A204.1 (cell line): Measurements from ENCODE around the gene MLLT3.

ENCODE experiments used
- FAIRE-seq: peaks from 2 replicates; lab custom pipeline; 2012; peaks lifted over from hg19 to GRCh38; lab: Jason Lieb, UNC

MLLT3 gene

DNA sequence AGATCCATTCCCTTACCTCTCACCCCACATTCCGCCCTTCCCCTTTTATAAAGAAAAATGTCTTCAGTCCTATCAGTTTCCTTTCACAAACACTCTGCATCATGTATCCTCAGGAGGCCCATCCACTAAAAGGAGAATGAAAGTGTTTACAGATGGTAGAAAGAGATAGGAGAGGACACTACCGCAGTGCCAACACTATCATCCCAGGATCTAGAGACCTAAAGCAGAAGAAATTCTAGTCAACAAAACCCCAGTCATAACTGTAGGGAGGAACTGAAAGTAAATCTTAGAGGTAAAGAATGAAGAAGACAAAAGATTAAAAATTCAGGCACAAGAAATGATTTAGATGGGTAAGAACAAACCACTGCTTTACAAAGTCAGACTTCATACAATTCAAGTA lies 114.1 kb downstream of the MLLT3 start:
- FAIRE-seq: no peak

DNA sequence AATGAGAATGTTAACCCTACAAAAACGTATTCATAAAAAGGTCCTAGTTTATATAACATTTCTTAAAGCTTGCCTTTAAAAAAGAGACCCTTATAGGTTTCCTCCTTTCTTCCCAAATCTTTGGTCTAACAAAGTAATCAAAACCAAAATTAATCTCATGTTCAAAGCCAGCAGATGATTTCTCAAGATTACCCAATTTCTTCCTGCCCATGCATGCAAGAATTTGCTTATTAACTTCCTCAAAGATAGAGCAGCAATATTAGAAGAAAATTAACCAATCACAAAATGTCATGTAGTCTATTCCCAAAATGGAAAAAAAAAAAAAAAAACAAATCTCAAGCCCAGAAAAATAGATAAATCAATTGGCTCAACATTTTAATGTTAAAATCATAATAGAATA lies 114.9 kb downstream of the MLLT3 start:
- peak; percentile 3 for FAIRE-seq

DNA sequence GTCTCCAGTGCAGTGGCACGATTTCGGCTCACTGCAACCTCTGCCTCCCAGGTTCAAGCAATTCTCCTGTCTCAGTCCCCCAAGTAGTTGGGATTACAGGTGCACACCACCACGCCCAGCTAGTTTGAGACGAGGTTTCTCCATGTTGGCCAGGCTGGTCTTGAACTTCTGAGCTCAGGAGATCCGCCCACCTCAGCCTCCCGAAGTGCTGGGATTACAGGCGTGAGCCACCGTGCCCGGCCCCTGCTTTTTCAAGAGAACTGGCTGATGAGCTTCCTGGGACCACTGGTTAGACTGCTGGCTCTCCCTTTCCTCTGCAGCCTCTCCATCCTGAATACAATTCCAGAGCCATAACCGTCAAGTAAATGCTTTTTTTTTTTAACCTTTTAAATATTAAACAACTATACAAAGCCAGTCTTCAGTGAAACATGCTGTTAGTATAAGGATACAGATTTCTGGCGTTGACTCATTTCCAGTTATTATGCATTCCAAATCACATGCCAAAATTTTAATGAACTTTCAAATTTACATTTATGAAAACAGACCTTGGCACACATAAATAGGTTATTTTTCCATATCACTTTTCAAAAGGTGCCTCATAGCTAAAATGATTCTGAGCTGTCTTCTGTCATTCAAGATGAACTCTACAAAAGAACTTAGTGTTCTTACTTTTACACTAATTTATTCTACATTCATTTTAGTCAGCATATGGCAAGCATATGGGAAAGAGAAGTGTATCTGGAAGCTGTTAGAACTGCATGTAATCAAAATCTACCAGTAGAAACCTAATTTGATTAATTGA lies 116.0 kb downstream of the MLLT3 start:
- no peak for FAIRE-seq

DNA sequence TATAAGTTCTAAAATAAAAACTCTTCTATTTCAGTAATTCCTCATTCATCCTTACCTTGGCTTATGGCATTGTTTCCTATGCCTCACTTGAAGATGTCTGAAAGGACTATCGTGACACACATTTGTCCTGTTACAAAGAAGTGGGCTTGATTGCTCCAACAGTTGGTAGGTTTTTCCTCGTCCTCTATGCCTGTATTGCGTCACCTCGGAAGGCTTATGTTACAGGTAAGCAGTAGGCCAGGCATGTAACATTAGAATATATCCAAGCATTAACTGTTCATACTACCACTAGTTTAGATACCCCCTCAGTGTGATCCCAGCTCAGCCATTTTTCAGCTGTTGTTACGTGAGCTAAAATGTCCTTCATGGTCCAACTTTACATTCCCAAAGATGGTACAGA lies 116.7 kb downstream of the MLLT3 start:
- FAIRE-seq: no peak

DNA sequence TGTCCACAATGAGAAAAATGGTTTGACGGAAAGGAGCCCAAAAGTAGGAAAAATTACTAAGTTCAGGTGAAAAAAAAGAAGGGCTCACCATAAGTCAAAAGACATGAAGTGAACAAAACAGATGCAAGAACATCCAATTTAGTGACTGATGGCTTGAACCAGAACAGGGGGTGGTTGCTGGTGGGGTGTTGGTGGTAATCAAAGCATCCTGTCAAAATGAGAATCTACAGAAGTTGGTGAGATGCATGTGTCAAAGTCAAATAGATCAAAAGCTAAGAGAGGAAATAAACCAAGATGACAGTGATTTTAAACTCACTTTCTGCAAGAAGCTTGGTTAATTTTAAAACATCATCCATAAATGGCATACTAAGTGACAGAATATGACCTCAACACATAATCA lies 117.4 kb downstream of the MLLT3 start:
- no peak for FAIRE-seq

DNA sequence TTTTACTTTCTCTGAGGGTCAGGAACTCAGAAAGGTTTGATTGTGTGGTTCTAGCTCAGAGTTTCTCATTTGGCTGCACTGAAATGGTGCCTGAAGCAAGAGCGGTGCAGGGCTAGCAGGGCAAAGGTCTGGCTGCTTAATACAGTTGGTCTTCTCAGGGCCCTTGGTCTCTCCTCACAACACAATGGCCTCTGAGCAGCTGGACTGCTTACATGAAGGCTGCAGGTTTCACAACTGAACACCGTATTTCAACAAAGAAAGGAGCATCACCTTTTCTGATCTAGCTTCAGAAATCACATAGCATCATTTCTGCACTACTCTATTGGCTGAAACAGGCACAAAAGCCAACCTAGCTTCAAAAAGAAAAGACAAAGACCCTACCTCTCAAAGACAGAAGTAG lies 122.2 kb downstream of the MLLT3 start:
- no peak for FAIRE-seq

DNA sequence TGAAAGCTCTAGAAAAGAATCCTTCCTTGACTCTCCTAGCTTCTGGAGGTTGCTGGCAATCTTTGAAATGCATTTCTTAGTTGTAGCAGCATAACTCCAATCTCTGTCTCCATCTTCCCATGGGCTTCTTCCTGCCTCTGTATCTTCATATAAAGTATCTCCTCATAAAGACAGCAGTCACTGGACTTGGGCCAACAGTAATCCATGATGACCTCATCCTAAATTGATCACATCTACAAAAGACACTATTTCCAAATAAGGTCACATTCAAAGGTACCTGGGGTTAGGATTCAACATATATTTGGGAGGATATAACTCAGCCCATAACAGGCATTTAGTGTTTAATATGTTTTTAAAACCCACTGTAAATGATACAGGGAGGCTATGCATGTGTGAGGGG lies 123.3 kb downstream of the MLLT3 start:
- FAIRE-seq: no peak

DNA sequence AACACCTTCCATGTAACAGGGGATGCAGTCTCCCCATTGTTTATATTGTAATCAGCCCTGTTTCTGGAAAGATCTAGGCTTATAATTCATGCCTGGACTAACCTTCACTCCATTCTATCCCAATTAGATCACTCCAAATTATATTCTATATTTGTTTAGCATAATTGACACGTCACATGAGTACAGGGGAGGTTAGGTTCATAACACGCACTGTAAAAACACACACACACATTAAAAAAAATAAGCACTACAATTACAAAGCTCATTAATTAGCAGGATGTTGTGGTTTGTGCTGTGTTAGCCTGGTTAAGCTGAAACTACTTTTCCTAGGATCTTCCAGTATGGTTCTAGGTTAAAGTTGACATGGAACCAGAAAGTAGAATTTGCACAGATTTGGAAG lies 126.0 kb downstream of the MLLT3 start:
- FAIRE-seq: no peak

DNA sequence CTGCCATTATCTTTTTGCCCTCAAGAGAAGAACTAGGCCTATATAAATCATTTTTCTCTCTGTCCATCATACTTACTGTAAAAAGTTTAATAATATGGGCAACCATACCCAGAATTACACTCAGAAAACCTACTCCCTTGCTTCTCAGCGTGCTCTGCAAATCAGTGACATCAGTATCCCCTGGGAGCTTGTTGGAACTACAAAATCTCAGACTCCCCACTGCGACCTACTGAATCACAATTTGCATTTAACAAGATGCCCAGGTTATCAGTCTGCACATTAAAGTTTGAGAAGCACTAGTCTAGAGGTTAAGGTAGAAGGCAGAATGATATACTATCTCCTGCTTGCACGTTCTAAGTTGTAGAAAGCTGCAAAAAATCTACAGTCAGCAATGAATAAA lies 127.2 kb downstream of the MLLT3 start:
- no peak for FAIRE-seq

DNA sequence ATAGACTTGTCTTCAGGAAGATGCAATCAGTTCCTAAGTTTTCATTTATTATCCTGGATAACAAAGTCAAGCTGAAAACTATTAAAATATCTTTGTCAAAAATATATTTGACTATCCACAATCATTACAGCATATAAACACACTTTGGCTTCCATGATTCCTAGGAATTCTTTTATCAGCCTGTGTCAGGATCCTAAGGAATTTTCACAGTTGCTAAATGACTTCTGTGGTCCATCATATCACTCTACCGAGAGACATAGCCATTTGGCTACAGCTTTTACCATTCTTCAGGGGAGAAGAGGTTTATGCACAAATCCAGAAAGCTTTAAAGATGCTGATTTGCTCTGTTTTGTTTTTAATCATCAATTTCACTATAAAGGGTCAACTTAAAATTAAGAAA lies 128.3 kb downstream of the MLLT3 start:
- no peak for FAIRE-seq

DNA sequence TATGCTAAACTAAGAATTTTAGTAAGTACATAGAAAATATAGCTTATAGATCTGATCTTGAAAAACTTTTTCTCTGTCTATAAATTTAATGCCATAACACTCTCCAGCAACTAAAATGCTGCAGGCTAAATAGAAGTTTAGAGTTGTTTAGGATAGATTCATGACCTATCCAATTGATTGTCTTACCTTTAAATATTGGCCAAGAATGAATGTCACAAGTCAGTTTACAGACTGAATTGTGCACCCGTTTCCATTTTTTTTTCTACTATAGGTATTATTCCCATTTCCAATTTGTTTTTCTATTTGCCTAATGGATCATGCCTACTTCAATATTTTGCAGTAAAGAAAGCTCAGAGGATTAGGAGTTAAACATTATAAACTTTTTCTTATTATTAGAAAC lies 129.5 kb downstream of the MLLT3 start:
- no peak for FAIRE-seq

DNA sequence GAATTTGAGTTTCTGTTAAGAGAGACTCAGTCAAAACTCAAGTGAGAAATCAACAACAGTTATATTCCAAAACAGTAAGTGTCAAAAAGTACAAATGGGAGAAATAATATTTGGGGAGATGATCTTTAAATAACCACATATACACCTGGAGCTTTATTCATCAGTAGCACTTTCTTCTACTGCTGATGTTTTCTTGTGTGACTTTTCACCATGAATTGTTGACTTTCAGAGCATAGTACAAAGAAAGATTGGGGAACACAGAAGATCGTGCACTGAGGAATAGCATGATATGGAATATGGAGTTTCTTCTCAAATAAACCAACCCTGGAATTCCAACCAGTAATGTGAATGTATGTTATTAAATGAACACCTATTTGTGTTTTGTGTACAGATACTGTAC lies 130.7 kb downstream of the MLLT3 start:
- FAIRE-seq: no peak

DNA sequence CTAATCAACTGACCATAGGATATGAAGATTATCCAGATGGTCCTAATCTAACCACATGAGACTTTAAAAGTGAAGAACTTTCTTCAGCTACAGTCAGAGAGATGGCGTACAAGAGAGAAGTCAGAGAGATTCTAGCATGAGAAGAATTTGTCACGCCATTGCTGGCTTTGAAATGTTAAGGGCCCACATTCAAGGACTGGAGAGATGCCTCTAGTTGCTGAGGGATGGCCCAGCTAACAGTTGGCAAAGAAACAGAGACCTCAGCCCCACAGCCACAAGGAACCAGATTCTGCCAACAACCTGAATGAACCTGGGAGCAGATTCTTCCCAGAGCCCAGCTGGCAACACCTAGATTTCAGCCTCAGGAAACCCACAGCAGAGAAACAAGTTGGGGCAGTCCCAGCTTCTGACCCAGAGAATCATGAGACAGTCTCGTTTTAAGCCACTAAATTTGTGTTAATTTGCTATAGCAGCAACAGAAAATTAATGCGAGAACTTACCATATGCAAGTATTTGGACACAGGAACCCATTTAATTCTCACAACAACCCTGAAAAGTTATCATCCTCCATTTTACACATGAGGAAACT lies 132.0 kb downstream of the MLLT3 start:
- FAIRE-seq: no peak

DNA sequence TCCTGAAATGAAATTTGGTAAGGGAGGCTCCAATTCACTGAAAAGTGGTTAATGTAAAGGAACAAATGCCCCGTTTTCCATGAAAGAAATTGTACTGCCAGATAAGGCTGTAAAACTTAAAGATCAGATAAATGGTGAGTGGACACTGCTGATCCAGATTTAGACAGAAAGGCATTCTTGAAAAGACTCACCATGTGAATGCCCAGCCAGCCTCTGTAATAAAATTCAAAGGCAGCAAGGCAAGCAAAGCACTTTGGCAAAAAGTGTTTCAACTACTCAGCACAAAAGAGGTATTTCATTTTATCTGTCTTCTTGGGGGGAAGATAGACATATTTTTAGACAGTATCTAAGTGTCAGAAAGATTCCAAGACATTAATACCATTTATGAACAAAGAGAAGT lies 133.6 kb downstream of the MLLT3 start:
- no peak for FAIRE-seq

DNA sequence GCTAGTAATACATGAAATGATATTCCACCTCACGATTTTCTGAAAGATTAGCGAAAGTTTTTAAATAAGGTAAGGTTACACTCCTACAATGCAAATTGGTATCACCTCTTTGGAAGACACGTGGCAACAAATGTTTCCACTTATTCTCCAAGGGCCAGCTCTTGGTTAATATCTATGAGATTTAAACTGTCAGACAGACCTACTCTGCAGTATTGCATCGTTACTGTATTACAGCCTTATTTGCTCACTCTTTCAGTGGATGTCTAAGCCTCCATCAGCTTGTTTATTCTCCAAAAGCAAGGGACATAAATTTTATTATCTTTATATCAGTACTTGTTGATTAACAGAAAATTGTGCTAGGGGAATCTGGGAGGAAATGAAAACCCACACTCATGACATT lies 135.7 kb downstream of the MLLT3 start:
- FAIRE-seq: no peak

DNA sequence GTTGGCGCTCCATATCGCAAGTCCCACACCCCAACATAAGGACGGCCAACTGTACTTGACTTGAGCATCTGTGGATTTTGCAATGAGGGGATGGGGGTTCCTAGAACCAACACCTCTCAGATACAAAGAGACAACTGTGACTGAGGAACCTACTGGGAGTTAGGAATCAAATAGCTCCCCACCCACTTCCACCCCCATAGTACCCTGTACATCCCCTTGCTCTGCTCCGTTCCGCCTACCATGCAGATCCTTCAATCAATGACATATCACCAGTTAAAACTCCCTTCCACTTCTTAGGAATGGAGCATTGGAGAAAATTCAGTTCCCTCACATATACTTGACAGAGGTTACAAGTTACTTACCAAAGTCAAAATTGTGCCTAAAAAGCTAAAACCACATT lies 140.9 kb downstream of the MLLT3 start:
- FAIRE-seq: no peak

DNA sequence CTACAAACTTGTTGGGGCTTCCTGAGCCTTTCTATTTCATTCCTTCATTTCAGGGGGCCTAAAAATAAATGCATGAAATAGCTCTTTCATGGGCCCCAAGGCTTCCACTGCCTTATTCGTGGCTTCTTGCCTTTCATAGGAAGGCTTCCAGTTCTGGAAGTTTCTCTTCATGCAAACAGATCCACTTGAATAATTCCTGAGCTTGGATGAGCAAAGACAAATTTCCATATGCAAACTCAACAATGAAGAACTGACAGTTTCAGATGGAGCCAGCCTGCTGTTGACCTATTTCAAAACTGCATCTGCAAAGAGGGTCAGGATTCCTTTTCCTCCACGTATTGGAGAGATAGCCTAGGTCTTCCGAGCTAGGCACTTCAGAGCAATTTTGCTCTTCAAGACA lies 142.1 kb downstream of the MLLT3 start:
- FAIRE-seq: no peak

DNA sequence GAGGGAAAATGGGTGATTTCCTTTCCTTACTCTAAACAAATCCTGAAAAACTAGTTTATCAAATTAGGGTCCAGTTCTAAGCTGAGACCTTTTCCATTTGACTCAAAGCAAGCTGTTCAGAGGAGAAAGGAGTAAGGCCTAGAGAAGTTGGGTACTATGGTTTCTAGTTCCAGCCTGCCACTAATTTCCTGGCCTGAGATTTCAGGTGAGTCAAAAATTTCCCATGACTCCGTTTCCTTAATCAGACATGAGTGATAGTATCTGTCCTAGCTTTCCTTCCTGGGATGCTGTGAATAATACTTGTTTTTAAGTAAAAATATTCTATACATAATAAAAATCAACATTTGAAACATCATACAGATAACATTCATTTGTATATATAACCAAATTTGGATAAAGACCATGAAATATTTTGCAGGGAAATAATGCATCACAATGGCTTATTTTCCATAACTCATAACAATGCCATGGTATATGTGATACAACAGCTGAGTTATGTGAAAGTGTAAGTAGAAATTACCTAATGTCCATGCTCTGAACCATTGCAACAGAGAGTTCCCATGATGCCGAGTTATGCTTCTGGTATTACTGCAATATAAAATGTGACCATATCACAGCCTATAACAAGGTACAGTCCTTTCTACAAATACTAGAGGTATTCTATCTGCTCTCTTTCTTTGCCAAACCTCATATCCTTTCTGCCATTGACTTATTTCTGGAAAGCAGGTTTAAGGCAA lies 142.7 kb downstream of the MLLT3 start:
- no peak for FAIRE-seq

DNA sequence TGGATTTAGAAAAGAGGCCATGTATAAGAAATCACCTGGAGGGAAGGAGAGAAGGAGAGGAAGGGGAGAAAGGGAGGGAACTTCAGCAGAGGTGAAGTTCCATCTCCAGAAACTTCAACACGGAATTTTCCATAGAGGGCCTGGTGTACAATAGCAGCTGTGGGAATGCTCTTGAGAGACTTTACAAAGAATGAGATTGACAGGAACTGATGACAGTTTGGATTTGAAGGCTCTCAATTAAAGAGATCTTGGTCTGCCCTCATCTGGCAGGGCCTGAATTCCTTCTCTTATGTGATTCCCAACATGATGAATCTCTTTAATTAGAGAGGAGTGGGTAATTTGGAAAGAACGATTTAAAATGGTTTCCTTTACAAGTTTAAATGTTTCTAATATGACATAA lies 143.5 kb downstream of the MLLT3 start:
- no peak for FAIRE-seq

DNA sequence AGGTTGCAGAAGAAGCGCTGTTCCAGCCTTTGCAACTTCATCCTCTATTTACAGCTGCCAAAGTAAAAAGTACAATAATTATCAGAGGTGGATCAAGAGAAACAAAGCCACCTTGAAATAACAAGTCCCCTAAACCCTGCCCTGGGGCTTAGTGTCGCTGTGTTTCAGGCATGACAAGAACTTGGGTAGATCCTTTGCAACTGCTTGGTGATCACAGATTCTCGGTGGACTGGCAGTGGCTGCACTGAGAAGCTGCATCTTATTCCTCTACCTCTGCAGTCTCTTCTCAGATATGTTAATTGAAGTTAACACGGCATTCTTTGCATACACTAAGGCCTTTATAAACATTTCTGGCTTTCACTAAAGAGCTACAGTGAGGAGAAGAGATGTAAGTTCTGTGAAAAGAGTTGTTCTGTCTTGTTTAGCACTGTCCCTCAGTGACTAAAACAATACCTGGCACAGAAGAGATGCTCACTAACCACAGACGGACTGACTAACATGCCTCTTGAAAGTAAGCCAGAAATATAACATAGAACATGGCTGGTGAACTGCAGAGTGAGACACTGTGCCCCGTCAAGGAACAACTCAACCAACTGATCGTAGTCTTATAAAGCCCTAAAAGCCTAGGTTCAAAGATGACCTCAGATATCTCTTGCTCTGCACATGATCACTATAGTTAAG lies 144.2 kb downstream of the MLLT3 start:
- FAIRE-seq: no peak

DNA sequence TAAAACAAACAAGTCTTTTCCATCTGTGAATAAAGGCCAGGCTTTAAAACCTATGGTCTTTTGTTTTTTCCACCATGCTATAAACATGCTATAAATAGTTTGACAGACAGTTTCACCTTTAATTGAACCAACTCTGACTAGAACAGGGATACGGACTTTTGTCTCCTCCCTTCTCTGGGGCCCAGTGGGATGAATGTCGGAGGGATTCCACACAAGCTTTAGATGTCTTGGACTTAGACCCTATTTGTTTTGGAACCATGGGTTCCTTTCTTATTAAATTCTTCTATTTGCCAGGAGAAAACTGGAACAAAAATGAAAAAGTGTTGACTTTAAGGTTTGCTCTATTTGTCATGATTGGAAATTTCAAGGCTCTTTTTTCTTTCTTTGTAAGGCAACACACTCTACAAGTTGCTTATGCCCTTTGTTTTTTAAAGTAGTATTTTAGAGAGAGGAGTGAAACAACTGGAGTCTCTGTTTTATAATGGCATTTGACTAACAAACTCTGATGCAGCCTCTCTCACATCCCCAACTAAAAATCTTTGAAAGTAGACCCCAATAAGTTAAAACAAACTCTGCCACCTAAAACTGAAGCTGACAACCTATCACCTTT lies 145.3 kb downstream of the MLLT3 start:
- no peak for FAIRE-seq

DNA sequence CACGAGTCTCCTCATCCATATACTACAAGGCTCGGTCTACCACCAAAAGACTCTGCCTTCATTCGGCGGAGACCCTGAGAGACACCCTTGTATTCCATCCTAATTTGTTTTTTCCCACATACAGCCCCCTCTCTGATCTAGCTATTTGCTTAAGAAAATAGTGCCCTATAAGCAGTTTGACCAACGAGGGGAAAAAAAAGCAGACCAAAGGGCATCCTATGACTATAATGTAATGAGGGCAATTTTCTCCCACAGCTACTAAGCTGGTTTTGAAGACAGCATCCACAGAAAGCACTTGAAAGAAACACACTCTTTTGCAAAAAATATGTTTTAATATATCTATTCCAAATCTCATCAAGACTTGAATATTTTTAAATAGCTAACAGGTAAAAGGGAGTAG lies 147.8 kb downstream of the MLLT3 start:
- no peak for FAIRE-seq
